Type B pancreatic cell (in vitro differentiated cells): ENCODE measurements around the gene ALDH9A1. TPM values are rescaled to one million over a fixed set of nuclear protein-coding genes. Genes with fewer than 3 reads are reported as not detected.
"Not testable (repeated sequence)": the region's sequence is repeated elsewhere in the genome, so short reads cannot be mapped to it uniquely, and the experiment has no call there.

Experiments used
- DNase-seq: peaks from one replicate; pipeline ENCODE4 v3.0.0; 2021; ENCODE audit warnings: mixed read lengths; ENCODE audit not compliant: unreplicated experiment; ENCODE audit errors: extremely low spot score
- H3K27ac Mint-ChIP-seq: 2 replicates; pipeline ENCODE4 v1.8.0; 2021; ENCODE audit warnings: mild to moderate bottlenecking, mixed read lengths
- H3K27me3 Mint-ChIP-seq: 2 replicates; pipeline ENCODE4 v1.8.0; 2021; ENCODE audit warnings: mixed read lengths
- H3K36me3 Mint-ChIP-seq: 2 replicates; pipeline ENCODE4 v1.8.0; 2021; ENCODE audit warnings: mixed read lengths
- H3K4me1 Mint-ChIP-seq: one replicate; pipeline ENCODE4 v1.8.0; 2021; ENCODE audit warnings: mixed read lengths; ENCODE audit not compliant: unreplicated experiment
- H3K4me3 Mint-ChIP-seq: 2 replicates; pipeline ENCODE4 v1.8.0; 2021; ENCODE audit warnings: mild to moderate bottlenecking, mixed read lengths
- H3K9me3 Mint-ChIP-seq: 2 replicates; pipeline ENCODE4 v1.8.0; 2021; ENCODE audit warnings: mixed read lengths
- total RNA-seq: library from RNA; stranded (reverse); gene quantifications from 2 replicates; pipeline ENCODE4 v1.2.1, GENCODE V29; 2021; ENCODE audit warnings: low replicate concordance
- TF ChIP-seq, protein P1 (sequence below): fragments of 200-600 bp; sonication (generic); conservative IDR thresholded peaks from 2 replicates; pipeline ENCODE4 v1.5.0; 2021; ENCODE audit warnings: antibody characterized with exemption, mild to moderate bottlenecking

ALDH9A1 gene
- total RNA-seq, 1 donor from 2014 or later = 57.8 TPM

- no peak overlapping the region for H3K4me3 Mint-ChIP-seq
- DNase-seq = no peak
- H3K4me1 Mint-ChIP-seq = peaks cover 6% of the 10 kb centered on the region
- no peak overlapping the region for H3K27ac Mint-ChIP-seq
- H3K36me3 Mint-ChIP-seq = peaks cover 61% of the 10 kb centered on the region
- TF ChIP-seq, protein P1, sequence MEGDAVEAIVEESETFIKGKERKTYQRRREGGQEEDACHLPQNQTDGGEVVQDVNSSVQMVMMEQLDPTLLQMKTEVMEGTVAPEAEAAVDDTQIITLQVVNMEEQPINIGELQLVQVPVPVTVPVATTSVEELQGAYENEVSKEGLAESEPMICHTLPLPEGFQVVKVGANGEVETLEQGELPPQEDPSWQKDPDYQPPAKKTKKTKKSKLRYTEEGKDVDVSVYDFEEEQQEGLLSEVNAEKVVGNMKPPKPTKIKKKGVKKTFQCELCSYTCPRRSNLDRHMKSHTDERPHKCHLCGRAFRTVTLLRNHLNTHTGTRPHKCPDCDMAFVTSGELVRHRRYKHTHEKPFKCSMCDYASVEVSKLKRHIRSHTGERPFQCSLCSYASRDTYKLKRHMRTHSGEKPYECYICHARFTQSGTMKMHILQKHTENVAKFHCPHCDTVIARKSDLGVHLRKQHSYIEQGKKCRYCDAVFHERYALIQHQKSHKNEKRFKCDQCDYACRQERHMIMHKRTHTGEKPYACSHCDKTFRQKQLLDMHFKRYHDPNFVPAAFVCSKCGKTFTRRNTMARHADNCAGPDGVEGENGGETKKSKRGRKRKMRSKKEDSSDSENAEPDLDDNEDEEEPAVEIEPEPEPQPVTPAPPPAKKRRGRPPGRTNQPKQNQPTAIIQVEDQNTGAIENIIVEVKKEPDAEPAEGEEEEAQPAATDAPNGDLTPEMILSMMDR = no peak
- peaks cover 7% of the 10 kb centered on the region for H3K9me3 Mint-ChIP-seq
- no peaks in the 10 kb centered on the region for H3K27me3 Mint-ChIP-seq
These were observed 12.0 kb downstream of the ALDH9A1 start for GRCh38 chr1:165686121-165686970.

GRCh38 chr1:165683848-165684485 is 14.4 kb downstream of the ALDH9A1 start:
- no peak overlapping the region for H3K27ac Mint-ChIP-seq
- H3K4me1 Mint-ChIP-seq = peaks cover 6% of the 10 kb centered on the region
- no peaks in the 10 kb centered on the region for H3K27me3 Mint-ChIP-seq
- no peak overlapping the region for H3K4me3 Mint-ChIP-seq
- TF ChIP-seq, protein P1 = no peak
- peaks cover 71% of the 10 kb centered on the region for H3K36me3 Mint-ChIP-seq
- no peak for DNase-seq
- H3K9me3 Mint-ChIP-seq = peaks cover 7% of the 10 kb centered on the region

- not testable (repeated sequence) for H3K9me3 Mint-ChIP-seq, H3K4me3 Mint-ChIP-seq, H3K4me1 Mint-ChIP-seq, H3K27ac Mint-ChIP-seq, DNase-seq, H3K27me3 Mint-ChIP-seq
- peaks cover 65% of the 10 kb centered on the region for H3K36me3 Mint-ChIP-seq
These were observed 17.6 kb downstream of the ALDH9A1 start for GRCh38 chr1:165680773-165681172.

DNA sequence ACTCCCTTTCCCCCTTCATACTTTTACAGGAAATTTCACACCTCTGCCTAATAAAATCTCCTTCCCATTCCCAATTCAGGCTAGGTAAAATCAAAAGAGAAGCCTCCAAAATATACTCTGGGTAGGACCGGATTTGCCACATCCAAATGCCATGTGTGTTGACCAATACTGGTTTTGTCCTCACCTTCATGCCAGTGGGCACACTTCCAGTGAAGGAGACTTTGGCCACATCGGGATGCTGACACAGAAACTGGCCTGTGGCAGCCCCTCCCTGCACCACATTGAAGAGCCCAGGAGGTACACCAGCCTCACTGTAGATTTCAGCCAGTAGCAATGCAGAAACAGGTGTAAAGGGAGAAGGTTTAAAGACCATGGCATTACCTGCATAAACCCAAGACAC is 18.1 kb downstream of the ALDH9A1 start:
- H3K27me3 Mint-ChIP-seq = no peaks in the 10 kb centered on the region
- DNase-seq = no peak
- peaks cover 65% of the 10 kb centered on the region for H3K36me3 Mint-ChIP-seq
- TF ChIP-seq, protein P1 = no peak
- no peak overlapping the region for H3K4me3 Mint-ChIP-seq
- no peaks in the 10 kb centered on the region for H3K9me3 Mint-ChIP-seq
- H3K4me1 Mint-ChIP-seq = peaks cover 4% of the 10 kb centered on the region
- H3K27ac Mint-ChIP-seq = no peak overlapping the region

- H3K4me1 Mint-ChIP-seq = no peaks in the 10 kb centered on the region
- H3K36me3 Mint-ChIP-seq = peaks cover 61% of the 10 kb centered on the region
- no peak for DNase-seq
- H3K27ac Mint-ChIP-seq = no peak overlapping the region
- H3K27me3 Mint-ChIP-seq = no peaks in the 10 kb centered on the region
- no peaks in the 10 kb centered on the region for H3K9me3 Mint-ChIP-seq
- no peak overlapping the region for H3K4me3 Mint-ChIP-seq
- TF ChIP-seq, protein P1 = no peak
These were observed 18.9 kb downstream of the ALDH9A1 start for GRCh38 chr1:165679282-165680036.
